Prostate gland (tissue), 2 donors: ENCODE data around the gene MORC2. TPM values are rescaled to one million over a fixed set of nuclear protein-coding genes. Genes with fewer than 3 reads are reported as not detected.

ENCODE experiments used
- DNase-seq: peaks from one replicate; pipeline ENCODE4 v3.0.0-alpha.2; 2019; ENCODE audit warnings: low spot score
- H3K27ac ChIP-seq, 2 donors: fragments of 200-600 bp; sonication (generic); 2 replicates each; pipeline ENCODE4 v1.5.1; 2017 to 2019
- H3K27me3 ChIP-seq: fragments of 200-600 bp; sonication (generic); replicated peaks from 2 replicates; pipeline ENCODE4 v1.5.1; 2019; ENCODE audit not compliant: insufficient read depth
- H3K36me3 ChIP-seq, 2 donors: fragments of 200-600 bp; sonication (generic); 1 replicate in 1 of 2; 2 replicates in 1 of 2; pipeline versions ENCODE4 v1.5.1 to v1.8.1; 2017 to 2019
- H3K4me1 ChIP-seq: fragments of 200-600 bp; sonication (generic); replicated peaks from 2 replicates; pipeline ENCODE4 v1.5.1; 2019
- H3K4me3 ChIP-seq, 2 donors: fragments of 200-600 bp; sonication (generic); 2 replicates each; pipeline ENCODE4 v1.5.1; 2017 to 2019
- H3K9me3 ChIP-seq: fragments of 200-600 bp; sonication (generic); 2 replicates; pipeline ENCODE4 v1.5.1; 2017
- POLR2A ChIP-seq: fragments of 450-650 bp; IDR thresholded peaks from one replicate; pipeline ENCODE4 v1.6.1; 2016; ENCODE audit warnings: antibody characterized with exemption, mild to moderate bottlenecking
- POLR2AphosphoS5 ChIP-seq: sonication (generic); formaldehyde crosslinking; IDR thresholded peaks from one replicate; pipeline ENCODE4 v1.6.1; 2017; ENCODE audit warnings: antibody characterized with exemption
- whole genome bisulfite sequencing: methylation state at CpG from one replicate; pipeline ENCODE4 v1.1.5; 2018; 5-methylcytosine and 5-hydroxymethylcytosine counted together
- intact Hi-C: fragments of 100-400 bp; cut with DNase I; formaldehyde crosslinking; loops from one replicate; pipeline ENCODE4 v1.14.2; 2022
- total RNA-seq, 2 donors: library from RNA; depleted of rRNA; stranded (reverse); fragments of >200 nt; gene quantifications; one replicate each; pipeline ENCODE4 v1.1.0, GENCODE V29; 2016
- TF ChIP-seq, protein P1 (sequence below), 4 experiments: fragments of 200-600 bp in 2 of 4; fragments of 450-650 bp in 2 of 4; sonication (generic) in 2 of 4; IDR thresholded peaks; 1 replicate in 3 of 4; 2 replicates in 1 of 4; pipeline ENCODE4 v1.5.1; 2016 to 2019; ENCODE audit warnings: antibody characterized with exemption in 4 of 4, mild to moderate bottlenecking in 2 of 4, moderate library complexity in 2 of 4

Gene MORC2
- total RNA-seq, 2 donors from 2014 or later, result 19.7 to 74.8 TPM

DNA sequence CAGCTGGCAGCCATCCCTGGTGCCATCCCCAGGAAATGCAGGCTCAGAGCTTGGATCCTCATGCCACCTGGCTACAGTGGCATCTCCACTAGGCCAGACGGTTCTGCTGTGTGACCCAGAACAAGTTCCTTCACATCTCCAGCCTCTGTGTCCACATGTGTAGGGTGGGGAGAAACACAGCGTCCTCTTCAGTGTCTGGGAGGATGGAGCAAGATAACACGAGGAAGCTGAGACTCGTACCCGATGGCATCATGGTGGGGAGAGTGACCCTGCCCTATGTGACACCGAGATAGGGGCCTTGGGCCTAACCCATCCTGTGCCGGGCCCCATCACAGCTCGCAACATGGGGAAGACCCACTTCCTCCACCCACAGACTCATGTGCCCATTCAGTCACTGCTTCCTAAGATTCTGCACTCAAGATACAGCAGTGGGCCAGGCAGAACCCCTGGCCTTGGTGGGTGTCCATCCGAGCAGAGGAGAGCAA lies 78.5 kb downstream of the MORC2 start:
- TF ChIP-seq, protein P1, sequence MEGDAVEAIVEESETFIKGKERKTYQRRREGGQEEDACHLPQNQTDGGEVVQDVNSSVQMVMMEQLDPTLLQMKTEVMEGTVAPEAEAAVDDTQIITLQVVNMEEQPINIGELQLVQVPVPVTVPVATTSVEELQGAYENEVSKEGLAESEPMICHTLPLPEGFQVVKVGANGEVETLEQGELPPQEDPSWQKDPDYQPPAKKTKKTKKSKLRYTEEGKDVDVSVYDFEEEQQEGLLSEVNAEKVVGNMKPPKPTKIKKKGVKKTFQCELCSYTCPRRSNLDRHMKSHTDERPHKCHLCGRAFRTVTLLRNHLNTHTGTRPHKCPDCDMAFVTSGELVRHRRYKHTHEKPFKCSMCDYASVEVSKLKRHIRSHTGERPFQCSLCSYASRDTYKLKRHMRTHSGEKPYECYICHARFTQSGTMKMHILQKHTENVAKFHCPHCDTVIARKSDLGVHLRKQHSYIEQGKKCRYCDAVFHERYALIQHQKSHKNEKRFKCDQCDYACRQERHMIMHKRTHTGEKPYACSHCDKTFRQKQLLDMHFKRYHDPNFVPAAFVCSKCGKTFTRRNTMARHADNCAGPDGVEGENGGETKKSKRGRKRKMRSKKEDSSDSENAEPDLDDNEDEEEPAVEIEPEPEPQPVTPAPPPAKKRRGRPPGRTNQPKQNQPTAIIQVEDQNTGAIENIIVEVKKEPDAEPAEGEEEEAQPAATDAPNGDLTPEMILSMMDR (IDR thresholded peaks at IDR 0.05), result no peak
- TF ChIP-seq POLR2AphosphoS5 (no peak), POLR2A (no peak)
- intact Hi-C loops, result no loop called here
- Histone ChIP-seq H3K27ac (no peak overlapping the region), H3K27me3 (no peaks in the 10 kb centered on the region), H3K4me1 (no peaks in the 10 kb centered on the region), H3K9me3 (no peaks in the 10 kb centered on the region), H3K36me3 (no peaks in the 10 kb centered on the region), H3K4me3 (no peak overlapping the region)
- WGBS, result 90% methylated on average over 9 of the region's 9 CpGs
- no peak for DNase-seq

GRCh38 chr22:30889268-30889995 lies 79.1 kb downstream of the MORC2 start:
- Histone ChIP-seq H3K9me3 (no peaks in the 10 kb centered on the region), H3K27me3 (no peaks in the 10 kb centered on the region), H3K27ac (no peak overlapping the region), H3K4me3 (no peak overlapping the region), H3K36me3 (no peaks in the 10 kb centered on the region), H3K4me1 (no peaks in the 10 kb centered on the region)
- 84% methylated on average over 12 of the region's 17 CpGs for WGBS
- DNase-seq, result no peak
- intact Hi-C loops, result no loop called here
- TF ChIP-seq, protein P1 (IDR thresholded peaks at IDR 0.05), result no peak
- no peak for TF ChIP-seq POLR2AphosphoS5
- no peak for TF ChIP-seq POLR2A

GRCh38 chr22:30887861-30888260 lies 80.7 kb downstream of the MORC2 start:
- no peaks in the 10 kb centered on the region for H3K36me3 ChIP-seq
- no peaks in the 10 kb centered on the region for H3K9me3 ChIP-seq
- H3K27ac ChIP-seq, result no peak overlapping the region
- no peak for DNase-seq
- intact Hi-C loops, result no loop called here
- no peaks in the 10 kb centered on the region for H3K4me1 ChIP-seq
- no peaks in the 10 kb centered on the region for H3K27me3 ChIP-seq
- WGBS, result 86% methylated on average over 5 of the region's 5 CpGs
- TF ChIP-seq, protein P1 (IDR thresholded peaks at IDR 0.05), result no peak
- no peak for TF ChIP-seq POLR2AphosphoS5
- H3K4me3 ChIP-seq, result no peak overlapping the region

DNA sequence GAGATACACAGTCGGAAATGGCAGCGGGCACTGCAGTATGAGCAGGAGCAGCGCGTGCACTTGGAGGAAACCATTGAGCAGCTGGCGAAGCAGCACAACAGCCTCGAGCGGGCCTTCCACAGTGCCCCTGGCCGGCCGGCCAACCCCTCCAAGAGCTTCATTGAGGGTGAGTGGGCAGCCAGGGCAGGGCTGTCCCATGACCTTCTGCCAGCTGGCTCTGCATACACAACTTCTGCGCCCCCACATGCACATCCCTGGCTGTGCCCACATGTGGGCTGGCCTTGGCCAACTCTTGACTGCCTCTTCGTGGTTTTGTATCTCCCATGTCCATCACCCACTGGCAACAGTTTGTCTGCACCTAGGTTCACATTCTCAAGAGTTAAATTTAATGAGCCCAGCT lies 81.1 kb downstream of the MORC2 start:
- 94% methylated on average over 11 of the region's 11 CpGs for whole genome bisulfite sequencing
- TF ChIP-seq, protein P1 (IDR thresholded peaks at IDR 0.05), result no peak
- TF ChIP-seq POLR2AphosphoS5 (no peak), POLR2A (no peak)
- Histone ChIP-seq H3K4me1 (no peaks in the 10 kb centered on the region), H3K27me3 (no peaks in the 10 kb centered on the region), H3K4me3 (no peak overlapping the region), H3K27ac (no peak overlapping the region), H3K36me3 (no peaks in the 10 kb centered on the region), H3K9me3 (no peaks in the 10 kb centered on the region)
- DNase-seq, result no peak
- intact Hi-C loops, result no loop called here

DNA sequence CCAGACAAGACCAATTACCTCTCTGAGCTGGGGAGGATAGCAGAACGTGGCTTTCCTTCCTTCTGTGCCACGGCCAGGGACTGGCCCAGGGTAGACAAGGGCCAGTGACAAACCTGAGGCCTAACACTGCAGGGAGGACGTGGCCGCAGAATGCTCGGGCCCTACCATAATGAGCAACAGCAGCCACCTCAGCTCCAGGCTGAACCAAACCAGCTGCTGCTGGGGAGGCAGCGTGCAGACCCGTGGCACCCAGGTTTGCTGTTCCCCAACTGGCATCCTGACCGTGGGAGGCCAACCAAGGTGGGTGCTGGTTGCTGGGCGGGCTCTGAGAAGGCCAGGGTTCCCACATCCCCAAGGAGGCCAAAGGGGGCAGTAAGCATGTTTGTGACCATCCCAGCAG lies 83.0 kb downstream of the MORC2 start:
- no peaks in the 10 kb centered on the region for H3K9me3 ChIP-seq
- intact Hi-C loops, result no loop called here
- H3K27me3 ChIP-seq, result no peaks in the 10 kb centered on the region
- no peak for TF ChIP-seq POLR2AphosphoS5
- TF ChIP-seq, protein P1 (IDR thresholded peaks at IDR 0.05), result no peak
- TF ChIP-seq POLR2A, result no peak
- no peak overlapping the region for H3K27ac ChIP-seq
- DNase-seq, result no peak
- 90% methylated on average over 9 of the region's 9 CpGs for WGBS
- H3K4me3 ChIP-seq, result no peak overlapping the region
- no peaks in the 10 kb centered on the region for H3K36me3 ChIP-seq
- H3K4me1 ChIP-seq, result no peaks in the 10 kb centered on the region
